Nephron progenitor cell (in vitro differentiated cells): ENCODE measurements around the gene MTFP1.

ENCODE experiments used
- DNase-seq: peaks from one replicate; pipeline ENCODE4 v3.0.0; 2021
- H3K27ac Mint-ChIP-seq: 2 replicates; pipeline ENCODE4 v1.8.0; 2021; ENCODE audit warnings: mild to moderate bottlenecking, moderate library complexity, mixed read lengths
- H3K27me3 Mint-ChIP-seq: 2 replicates; pipeline ENCODE4 v1.8.0; 2021; ENCODE audit warnings: mild to moderate bottlenecking, low read depth, mixed read lengths; ENCODE audit not compliant: poor library complexity
- H3K36me3 Mint-ChIP-seq: 2 replicates; pipeline ENCODE4 v1.8.0; 2021; ENCODE audit warnings: low read depth, mixed read lengths
- H3K4me1 Mint-ChIP-seq: 2 replicates; pipeline ENCODE4 v1.8.0; 2021; ENCODE audit warnings: mixed read lengths
- H3K4me3 Mint-ChIP-seq: 2 replicates; pipeline ENCODE4 v1.8.0; 2021; ENCODE audit warnings: mild to moderate bottlenecking, moderate library complexity, mixed read lengths
- H3K9me3 Mint-ChIP-seq: 2 replicates; pipeline ENCODE4 v1.8.0; 2021; ENCODE audit warnings: mild to moderate bottlenecking, moderate library complexity, mixed read lengths
- CTCF ChIP-seq: fragments of 200-600 bp; sonication (generic); IDR thresholded peaks from 2 replicates; pipeline ENCODE4 v1.5.0; 2021; ENCODE audit warnings: antibody characterized with exemption

Gene MTFP1

GRCh38 chr22:30438559-30438958 is 13.0 kb downstream of the MTFP1 start:
- Mint-ChIP-seq H3K4me3 (no peak overlapping the region), H3K27me3 (peaks cover 16% of the 10 kb centered on the region), H3K36me3 (no peaks in the 10 kb centered on the region), H3K27ac (no peak overlapping the region), H3K9me3 (no peaks in the 10 kb centered on the region), H3K4me1 (peaks cover 11% of the 10 kb centered on the region)
- no peak for DNase-seq
- TF ChIP-seq CTCF: no peak

GRCh38 chr22:30439226-30439625 is 13.7 kb downstream of the MTFP1 start:
- no peak overlapping the region for H3K27ac Mint-ChIP-seq
- peaks cover 16% of the 10 kb centered on the region for H3K4me1 Mint-ChIP-seq
- H3K27me3 Mint-ChIP-seq: peaks cover 16% of the 10 kb centered on the region
- H3K9me3 Mint-ChIP-seq: no peaks in the 10 kb centered on the region
- TF ChIP-seq CTCF: no peak
- no peak for DNase-seq
- no peak overlapping the region for H3K4me3 Mint-ChIP-seq
- H3K36me3 Mint-ChIP-seq: no peaks in the 10 kb centered on the region

- H3K9me3 Mint-ChIP-seq: no peaks in the 10 kb centered on the region
- no peak overlapping the region for H3K4me3 Mint-ChIP-seq
- no peak overlapping the region for H3K27ac Mint-ChIP-seq
- H3K36me3 Mint-ChIP-seq: no peaks in the 10 kb centered on the region
- DNase-seq: no peak
- TF ChIP-seq CTCF: no peak
- peaks cover 22% of the 10 kb centered on the region for H3K4me1 Mint-ChIP-seq
- peaks cover 16% of the 10 kb centered on the region for H3K27me3 Mint-ChIP-seq
Observed at GRCh38 chr22:30439836-30440235, 14.3 kb downstream of the MTFP1 start.

GRCh38 chr22:30441088-30441487 is 15.5 kb downstream of the MTFP1 start:
- H3K27me3 Mint-ChIP-seq: peaks cover 11% of the 10 kb centered on the region
- peak overlapping the region; percentile 13 for H3K27ac Mint-ChIP-seq
- TF ChIP-seq CTCF: no peak
- H3K9me3 Mint-ChIP-seq: no peaks in the 10 kb centered on the region
- H3K4me3 Mint-ChIP-seq: no peak overlapping the region
- no peaks in the 10 kb centered on the region for H3K36me3 Mint-ChIP-seq
- peaks cover 24% of the 10 kb centered on the region for H3K4me1 Mint-ChIP-seq
- DNase-seq: no peak

GRCh38 chr22:30444632-30445437 is 19.3 kb downstream of the MTFP1 start:
- peak; percentile 88 for TF ChIP-seq CTCF
- peak; percentile 73 for DNase-seq
- Mint-ChIP-seq H3K27me3 (peaks cover 14% of the 10 kb centered on the region), H3K4me3 (no peak overlapping the region), H3K27ac (no peak overlapping the region), H3K4me1 (peaks cover 24% of the 10 kb centered on the region), H3K36me3 (no peaks in the 10 kb centered on the region), H3K9me3 (no peaks in the 10 kb centered on the region)
